ENCODE measurements around the gene PLCH2.

The PLCH2 gene

DNA sequence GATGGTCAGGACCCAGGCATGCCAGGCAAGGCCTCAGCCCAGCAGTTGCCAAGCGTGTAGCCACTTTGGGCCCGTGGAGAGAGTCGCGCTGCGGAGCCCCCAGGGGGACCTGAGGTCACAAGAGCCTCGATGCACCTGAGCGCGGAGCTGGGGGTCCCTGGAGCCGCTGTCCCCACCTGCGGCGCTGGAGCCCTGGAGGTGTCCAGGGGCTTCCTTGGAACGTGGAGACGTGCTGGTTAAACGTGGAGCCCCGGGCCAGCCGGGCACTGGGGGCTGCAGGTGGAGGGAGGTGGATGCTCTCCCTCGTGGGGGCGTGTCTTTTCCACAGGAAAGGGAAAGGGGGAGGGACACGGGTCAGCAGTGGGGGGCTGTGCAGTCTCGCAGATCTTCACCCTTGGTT lies 3.1 kb downstream of the PLCH2 start:
- DNase-seq: no peak

GRCh38 chr1:2479618-2480017 lies 3.5 kb downstream of the PLCH2 start:
- no peak for DNase-seq

- DNase-seq: no peak
Observed at GRCh38 chr1:2480236-2480985, 4.3 kb downstream of the PLCH2 start.

DNA sequence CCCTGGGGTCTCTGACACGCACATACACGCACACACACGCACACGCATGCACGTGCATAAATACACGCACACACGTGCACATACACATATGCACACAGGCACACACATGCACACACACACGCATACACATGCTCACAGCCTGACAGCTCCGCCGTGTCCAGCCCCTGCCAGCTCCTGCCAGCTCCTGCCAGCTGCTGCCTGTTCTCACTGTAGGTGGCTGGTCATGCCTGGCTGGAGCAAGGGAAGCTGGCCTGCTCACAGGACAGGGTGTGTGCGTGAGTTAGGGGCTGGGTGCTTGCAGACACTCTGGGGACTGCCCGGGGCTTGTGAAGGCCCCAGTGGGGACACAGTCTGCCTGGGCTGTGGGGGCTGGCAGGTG lies 4.9 kb downstream of the PLCH2 start:
- DNase-seq: no peak

DNA sequence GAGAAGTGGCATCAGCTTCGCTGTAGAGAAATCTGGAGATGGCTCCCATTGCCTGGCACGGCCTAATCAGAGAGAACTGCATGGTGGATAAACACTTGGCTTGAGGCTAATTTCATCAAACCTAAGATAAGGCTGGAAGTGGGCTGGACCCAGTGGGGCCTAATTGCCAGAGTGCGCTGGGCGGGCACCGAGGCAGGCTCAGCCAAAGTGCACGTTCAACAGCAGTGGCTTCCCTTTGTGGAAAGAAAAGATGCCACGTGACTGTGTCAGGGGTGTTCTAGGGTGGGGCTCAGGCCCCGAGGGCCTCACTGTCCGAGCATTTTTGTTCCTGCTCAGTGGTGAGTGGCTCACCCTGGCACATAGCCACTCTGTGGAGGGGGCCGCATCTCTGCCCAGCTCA lies 5.8 kb downstream of the PLCH2 start:
- no peak for DNase-seq

DNA sequence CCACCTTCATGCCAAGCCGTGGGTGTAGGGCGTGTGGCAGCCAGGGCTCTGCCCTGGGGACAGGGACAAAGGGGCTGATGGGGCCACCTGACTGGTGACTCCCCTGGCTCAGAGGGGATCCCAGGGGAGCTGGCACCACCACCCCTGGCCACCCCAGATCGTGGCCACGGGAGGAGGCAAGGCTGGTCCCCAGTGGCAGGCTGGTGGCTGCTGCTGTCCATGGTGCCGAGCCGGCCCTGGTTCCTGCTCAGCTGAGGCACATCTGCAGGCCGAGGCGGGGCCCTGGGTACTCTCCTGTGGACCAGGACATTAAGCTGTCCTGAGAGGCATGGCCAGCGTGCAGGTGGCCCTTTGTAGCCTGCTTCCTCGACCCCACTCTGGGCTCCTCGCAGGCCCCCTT lies 6.5 kb downstream of the PLCH2 start:
- no peak for DNase-seq

GRCh38 chr1:2483026-2483425 lies 6.9 kb downstream of the PLCH2 start:
- no peak for DNase-seq

DNA sequence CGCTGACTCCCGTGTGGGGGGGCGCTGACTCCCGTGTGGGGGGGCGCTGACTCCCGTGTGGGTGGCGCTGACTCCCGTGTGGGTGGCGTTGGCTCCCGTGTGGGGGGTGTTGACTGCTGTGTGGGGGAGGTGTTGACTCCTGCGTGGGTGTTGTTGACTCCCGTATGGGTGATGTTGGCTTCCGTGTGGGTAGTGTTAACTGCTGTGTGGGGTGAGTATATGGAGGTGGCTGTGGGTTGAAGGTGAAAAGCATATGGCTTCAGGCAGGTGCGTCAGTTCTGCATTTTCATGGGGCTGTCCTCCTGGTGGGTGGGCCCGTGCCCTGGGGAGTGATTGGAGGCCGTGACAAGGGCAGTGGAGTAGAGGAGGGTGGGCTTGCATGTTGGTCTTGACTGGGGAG lies 7.9 kb downstream of the PLCH2 start:
- no peak for DNase-seq

DNA sequence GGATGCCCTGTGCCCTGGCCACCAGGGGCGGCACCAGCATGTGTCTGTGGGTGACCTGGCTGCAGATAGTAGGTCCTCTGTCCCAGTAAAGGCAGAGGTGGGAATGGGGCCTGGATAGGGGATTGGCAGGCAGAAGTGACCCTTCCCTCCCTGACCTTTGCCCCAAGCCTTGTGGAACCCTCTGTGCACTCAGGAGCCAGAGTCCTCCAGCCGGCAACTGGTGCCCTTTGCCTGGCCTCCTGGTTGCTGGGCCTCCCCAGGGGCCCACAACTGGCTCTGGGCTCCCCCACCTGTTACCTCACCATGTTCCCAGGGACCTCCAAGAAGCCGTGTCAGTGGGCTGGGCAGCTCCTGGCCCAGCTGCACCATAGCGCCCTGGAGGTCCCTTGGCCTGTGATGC lies 10.0 kb downstream of the PLCH2 start:
- no peak for DNase-seq

GRCh38 chr1:2486558-2486957 lies 10.5 kb downstream of the PLCH2 start:
- DNase-seq: no peak

DNA sequence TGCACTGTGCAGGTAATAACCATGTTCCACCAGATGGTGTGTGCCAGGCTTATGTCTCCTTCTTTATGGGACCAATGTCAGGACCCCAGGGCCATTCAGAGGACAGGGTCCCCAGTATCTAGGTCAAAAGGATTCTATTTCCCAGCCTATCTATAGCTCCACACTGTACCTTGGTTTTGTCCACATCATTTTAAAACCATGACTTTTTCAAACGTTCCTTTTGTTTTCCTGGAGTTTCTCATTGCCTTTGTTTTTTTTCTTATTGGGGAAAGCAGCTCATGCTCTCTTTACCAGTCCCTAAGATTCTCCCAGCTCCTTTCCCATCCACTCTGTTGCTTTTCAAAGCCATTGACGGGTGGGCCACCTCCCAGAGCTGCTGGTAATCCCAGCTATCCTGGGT lies 12.6 kb downstream of the PLCH2 start:
- DNase-seq: no peak

- DNase-seq: no peak
Observed at GRCh38 chr1:2489615-2490014, 13.5 kb downstream of the PLCH2 start.

GRCh38 chr1:2492091-2492490 lies 16.0 kb downstream of the PLCH2 start:
- no peak for DNase-seq

GRCh38 chr1:2493218-2493617 lies 17.1 kb downstream of the PLCH2 start:
- DNase-seq: no peak

GRCh38 chr1:2493691-2494322 lies 17.7 kb downstream of the PLCH2 start:
- no peak for DNase-seq

- no peak for DNase-seq
Observed at GRCh38 chr1:2494323-2494693, 18.2 kb downstream of the PLCH2 start.

- no peak for DNase-seq
Observed at GRCh38 chr1:2495026-2495425, 18.9 kb downstream of the PLCH2 start.

DNA sequence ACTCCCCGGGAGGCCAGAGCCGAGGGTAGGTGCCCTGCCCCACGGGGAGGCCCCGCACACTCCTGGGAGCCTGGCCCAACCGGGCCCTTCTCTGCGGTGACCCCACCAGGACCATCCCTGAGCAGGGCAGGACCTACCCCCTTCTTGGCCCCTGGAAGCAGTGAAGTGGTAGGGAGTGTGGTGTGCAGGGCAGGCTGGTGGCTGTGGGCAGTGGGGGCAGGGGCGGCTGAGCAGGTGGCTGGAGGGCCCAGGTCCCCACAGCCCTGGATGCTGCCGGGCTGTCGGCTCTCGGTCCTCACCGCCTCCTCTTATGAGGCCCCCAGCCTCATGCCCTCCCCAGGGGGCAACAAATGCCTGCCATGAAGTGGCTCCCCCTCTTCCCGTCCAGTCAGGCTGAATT lies 19.5 kb downstream of the PLCH2 start:
- no peak for DNase-seq

DNA sequence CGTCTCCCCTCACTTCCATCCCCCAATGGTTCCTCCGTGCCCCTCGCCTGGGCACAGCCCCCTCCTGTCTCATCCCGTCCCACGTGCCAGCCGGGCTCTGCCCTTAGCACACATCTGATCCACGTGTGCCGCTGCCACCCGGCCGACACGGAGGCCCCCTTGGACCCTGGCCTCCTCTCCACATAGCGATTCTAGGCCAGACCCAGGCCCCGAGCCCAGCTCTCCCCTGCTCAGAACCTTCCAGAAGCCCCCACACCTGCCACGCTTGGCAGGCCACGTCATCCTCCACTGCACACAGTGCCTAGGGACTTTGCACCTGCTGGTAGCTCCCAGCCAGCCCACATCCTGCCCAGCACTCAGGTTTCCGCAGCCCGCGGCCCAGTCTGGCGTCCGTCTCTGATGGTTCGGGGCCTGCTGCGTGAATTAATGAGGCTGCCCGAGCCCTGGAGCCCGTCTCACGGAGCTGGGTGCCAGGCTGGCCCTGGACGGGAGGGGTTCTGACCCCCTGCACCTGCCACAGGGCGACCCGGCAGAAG lies 20.1 kb downstream of the PLCH2 start:
- no peak for DNase-seq

GRCh38 chr1:2496746-2497145 lies 20.7 kb downstream of the PLCH2 start:
- no peak for DNase-seq

DNA sequence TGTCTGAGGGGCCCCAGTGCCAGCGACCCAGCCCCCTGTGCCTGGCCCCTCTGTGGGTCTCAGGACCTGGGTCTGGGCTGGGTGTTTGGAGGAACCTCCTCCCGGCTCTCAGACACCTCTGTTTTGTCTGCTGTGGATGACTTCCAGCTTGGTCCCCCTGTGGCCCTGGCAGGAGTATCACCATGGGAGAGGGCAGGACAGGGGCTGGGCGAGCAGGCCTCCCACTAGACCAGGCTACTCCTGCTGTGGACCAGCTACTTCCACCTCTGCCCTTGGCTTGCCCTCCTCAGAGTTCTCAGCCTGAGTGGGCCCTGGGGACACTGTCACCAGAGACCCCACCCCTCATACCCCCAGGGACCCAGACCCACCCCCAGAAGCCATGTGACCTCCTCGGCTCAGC lies 21.8 kb downstream of the PLCH2 start:
- DNase-seq: no peak

DNA sequence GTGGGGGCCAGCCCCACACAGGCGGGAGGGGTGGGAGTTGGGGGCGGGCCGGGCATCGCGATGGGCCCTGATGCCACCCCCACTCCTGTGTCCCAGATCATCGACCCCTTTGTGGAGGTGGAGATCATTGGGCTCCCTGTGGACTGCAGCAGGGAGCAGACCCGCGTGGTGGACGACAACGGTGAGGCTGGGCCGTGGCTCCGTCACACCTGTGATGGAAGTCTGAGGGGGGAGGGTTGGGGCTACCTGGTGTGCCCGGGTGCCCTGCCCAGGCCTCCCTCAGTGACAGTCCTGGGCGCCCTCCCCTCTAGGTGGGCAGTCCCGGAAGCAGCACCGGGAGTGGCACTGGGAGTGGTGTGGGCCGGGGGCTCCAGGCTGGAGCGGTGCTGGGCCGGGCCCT lies 22.6 kb downstream of the PLCH2 start:
- no peak for DNase-seq

GRCh38 chr1:2499260-2499659 lies 23.2 kb downstream of the PLCH2 start:
- no peak for DNase-seq

GRCh38 chr1:2499986-2500596 lies 24.0 kb downstream of the PLCH2 start:
- DNase-seq: no peak

Measured in central memory CD4-positive, alpha-beta T cell (primary cell).